Epithelial cell of prostate (primary cell): ENCODE results near the gene MICALL2.

Source experiments
- DNase-seq: peaks from one replicate; pipeline ENCODE4 v3.0.0-alpha.2; 2011; ENCODE audit warnings: low read depth, low spot score
- H3K27ac ChIP-seq: fragments of 450-650 bp; 2 replicates; pipeline ENCODE4 v1.5.1; 2017; ENCODE audit warnings: mild to moderate bottlenecking

The MICALL2 gene

DNA sequence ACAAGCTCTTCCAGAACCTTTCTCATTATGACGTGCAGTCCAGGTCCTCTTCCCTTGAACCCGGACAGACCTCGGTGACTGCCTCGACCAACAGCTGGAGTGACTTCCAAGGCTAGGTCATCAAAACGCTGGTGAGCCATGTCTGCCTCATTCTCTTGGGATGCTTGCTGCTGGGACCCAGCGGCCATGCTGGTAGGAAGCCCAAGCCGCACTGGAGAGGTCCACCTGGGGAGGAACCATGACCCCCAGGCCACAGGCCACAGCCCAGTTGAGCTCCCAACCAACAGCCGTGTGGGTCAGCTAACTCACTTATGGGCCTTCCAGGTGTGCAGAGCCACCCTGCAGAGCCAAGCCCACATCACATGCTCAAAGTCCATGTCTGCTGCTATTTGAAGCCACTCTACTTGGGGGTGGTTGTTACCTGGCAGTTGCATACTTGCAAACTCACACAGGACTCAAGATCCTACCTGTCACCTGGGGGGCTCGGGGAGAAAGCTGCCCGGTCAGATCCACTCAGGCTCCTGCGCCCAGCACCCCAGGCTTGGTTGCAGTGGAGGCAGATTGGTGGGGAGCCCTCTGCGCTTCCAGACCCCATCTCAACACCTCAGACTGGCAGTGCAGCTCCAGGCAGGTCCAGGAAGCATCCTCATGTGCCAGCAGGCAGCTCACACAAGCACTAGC is 57.0 kb downstream of the MICALL2 start:
- DNase-seq: no peak
- no peak overlapping the region for H3K27ac ChIP-seq

DNA sequence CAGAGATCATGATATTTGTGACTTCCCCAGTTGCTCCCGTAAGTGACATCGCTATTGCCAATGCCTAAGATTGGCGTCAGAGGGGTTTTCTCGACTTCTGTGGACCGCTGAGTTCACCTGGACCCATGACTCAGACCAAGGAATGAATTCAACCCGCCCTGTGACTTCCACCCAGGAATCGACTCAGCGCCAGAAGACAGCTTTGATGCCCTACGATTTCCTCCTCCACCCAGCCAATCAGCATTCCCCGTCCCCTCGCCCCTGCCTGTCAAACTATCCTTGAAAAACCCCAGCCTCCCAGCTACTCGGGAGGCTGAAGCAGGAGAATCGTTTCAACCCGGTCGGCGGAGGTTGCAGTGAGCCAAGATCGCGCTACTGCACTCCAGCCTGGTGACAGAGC is 58.3 kb downstream of the MICALL2 start:
- H3K27ac ChIP-seq: no peak overlapping the region
- DNase-seq: no peak

DNA sequence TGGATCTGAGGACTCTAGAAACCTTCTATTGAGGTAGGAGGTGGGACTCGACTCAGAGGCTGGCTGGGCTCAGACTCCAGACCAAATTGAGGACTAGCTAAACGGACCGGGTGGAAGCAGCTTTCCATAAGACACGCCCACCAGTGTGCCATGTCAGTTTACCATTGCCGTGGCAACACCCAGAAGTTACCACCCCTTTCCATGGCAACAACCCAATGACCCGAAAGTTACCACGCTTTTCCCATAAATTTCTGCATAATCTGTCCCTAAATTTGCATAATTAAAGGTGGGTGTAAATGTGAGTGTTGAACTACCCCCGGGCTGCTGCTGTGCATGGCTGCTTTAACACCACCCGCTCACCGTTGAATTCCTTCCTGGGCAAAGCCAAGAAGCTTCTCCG is 58.9 kb downstream of the MICALL2 start:
- no peak overlapping the region for H3K27ac ChIP-seq
- no peak for DNase-seq

DNA sequence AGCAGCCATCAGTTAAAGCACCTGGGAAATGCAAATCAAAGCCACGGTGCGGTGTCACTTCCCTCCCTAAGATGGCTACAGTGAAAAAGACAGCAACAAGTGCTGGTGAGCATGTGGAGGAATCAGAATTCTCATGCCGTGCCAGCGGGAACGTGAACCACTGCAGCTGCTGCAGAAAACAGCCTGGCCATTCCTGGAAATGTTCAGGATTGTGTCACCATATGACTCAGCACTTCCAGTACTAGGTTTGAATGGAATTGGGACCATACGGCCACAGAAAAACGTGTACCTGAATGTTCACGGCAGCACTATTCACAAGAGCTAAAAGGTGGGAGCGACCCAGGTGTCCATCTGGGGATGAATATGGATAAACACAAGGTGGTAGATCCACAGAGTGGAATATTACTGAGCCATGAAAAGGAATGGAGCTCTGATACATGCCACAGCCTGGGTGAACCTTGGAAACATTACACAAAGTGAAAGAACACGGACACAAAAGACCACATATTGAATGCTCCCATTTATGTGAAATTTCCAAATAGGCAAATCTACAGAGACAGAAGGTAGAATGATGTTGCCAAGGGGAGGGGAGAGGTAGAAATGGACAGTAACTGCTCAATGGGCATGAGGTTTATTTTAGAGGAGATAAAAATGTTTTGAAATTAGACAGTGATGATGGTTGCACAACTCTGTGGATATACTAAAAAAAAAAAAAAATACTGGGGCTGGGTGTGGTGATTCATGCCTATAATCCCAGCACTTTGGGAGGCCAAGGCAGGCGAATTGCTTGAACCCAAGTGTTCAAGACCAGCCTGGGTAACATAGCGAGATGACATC is 61.6 kb downstream of the MICALL2 start:
- no peak overlapping the region for H3K27ac ChIP-seq
- DNase-seq: no peak

DNA sequence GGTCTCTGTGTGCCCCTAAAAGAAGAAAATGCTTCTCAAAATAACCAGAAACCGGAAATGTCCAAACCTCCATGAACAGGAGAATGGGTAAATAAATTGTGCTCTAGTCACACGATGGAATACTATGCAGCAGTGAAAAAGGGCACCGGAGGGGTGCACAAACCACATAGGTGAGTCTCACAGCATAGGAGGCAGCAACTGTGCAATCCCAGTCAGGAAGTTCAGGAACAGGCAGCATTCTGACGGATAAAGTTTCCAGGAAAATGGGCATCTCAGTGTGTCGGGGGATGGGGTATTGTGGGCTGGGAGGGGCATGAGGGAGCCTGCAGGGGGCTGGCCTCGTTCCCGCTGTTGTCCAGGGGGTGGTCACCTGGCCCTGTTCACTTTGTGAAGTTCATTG is 63.1 kb downstream of the MICALL2 start:
- no peak overlapping the region for H3K27ac ChIP-seq
- no peak for DNase-seq

DNA sequence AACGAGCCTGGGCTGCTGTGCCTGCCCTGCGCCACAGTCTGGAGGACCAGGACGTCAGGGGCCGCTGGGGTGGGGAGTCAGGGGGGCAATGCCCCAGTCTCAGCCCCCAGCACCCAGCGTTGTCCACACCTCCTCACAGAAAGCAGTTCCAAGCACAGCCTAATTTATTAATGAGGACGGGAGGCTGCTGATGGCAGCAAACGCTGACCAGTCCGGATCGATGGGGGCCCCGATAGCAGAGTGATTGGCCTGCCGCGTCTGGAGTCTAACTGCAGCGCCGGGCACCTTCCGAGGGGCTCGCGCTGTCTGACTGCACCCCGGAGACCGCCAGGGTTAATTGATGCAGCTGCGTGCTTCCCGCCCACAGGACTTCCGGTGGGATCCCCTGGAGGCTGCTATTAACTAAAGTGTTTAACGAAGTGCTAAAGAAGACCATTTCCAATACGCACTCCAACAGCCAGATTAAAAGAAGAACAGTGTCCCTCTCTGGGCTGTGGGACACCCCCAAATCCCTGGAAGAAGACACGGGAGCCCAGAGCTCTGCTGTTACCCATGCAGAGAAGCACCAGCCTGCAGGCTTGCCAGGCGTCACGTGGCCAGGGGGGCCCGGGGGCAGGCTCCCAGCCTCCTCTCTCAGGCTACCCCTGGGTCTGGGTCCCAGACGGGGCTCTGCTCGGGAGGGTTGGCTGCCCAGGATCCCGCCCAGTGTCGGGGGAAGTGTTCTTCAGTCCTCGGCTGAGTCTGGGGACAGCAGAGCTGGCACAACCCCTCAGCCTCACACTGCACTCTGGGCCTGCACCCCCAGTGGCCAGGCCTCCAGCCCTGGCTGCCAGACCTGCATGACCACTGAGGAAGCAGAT is 63.8 kb downstream of the MICALL2 start:
- no peak for DNase-seq
- H3K27ac ChIP-seq: no peak overlapping the region

DNA sequence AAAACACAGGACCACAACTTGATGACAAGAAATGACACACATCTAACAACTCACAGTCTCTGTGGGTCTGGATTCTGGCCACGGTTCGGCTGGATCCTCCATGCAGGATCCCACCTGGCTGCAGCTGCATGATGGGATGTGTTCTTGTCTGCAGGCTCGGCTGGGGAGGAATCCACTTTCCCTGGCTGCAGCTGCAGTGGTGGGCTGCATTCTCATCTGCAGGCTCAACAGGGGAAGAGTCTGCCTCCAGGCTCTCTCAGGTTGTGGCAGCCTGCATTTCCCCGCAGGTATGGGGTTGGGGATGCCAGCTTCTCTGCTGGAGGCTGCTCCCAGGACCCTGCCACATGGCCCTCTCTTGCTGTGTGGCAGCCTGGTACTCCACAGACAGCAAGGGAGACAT is 64.9 kb downstream of the MICALL2 start:
- no peak for DNase-seq
- H3K27ac ChIP-seq: no peak overlapping the region

DNA sequence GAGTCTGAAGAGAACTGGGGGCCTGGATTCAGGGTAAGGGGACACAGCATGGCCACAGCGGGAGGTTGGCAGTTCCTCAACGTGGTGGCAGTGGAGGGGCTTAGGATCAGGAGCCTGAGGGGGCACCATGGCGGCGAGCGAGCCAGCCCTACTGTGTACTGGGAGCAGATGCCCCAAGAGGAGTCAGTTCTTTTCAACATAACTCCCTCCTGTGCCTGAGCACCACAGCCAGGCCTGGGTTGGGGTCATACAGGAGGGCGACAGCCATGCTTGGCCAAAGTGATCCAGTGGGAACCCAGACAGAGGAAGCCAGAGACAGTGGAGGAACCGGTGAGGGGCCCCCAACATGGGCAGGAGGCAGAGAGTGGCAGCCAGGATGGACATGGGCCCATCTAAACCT is 65.8 kb downstream of the MICALL2 start:
- DNase-seq: no peak
- H3K27ac ChIP-seq: no peak overlapping the region

DNA sequence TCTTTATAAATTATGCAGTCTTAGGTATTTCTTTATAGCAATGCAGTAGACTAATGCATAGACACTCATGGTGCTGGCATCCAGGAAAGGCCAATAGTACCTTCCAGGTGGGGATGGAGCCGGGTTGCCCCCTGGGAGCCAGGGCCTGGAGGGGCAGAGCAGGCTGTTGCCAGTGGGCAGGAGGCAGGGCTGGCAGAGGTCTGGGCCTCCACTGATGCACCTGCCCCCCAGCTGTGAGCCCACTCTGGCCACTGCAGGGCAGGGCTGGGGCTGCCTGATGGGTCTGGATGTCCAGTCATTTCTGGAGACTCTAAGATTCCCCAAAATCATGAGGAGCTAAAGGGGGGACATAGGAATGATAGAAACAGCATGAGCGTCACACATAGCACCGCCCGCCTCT is 66.7 kb downstream of the MICALL2 start:
- H3K27ac ChIP-seq: no peak overlapping the region
- DNase-seq: no peak

DNA sequence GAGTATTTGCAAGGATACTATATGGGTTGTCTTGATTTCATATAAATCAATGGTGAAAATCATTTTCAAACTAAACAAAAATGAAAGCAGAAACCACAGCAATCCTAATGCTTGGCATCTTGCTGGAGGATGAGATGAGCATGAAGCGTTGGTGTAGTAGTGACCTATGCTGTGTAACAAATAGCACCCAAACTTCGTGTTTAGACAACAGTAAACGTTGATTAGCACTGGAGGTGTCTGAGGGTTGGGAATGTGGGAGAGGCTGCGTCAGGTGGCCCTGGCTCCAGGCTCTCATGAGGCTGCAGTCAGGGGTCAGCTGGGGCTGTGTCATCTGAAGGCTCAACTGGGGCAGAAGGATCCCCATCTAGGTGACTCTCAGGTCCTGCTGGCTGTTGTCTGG is 67.8 kb downstream of the MICALL2 start:
- no peak for DNase-seq
- no peak overlapping the region for H3K27ac ChIP-seq

DNA sequence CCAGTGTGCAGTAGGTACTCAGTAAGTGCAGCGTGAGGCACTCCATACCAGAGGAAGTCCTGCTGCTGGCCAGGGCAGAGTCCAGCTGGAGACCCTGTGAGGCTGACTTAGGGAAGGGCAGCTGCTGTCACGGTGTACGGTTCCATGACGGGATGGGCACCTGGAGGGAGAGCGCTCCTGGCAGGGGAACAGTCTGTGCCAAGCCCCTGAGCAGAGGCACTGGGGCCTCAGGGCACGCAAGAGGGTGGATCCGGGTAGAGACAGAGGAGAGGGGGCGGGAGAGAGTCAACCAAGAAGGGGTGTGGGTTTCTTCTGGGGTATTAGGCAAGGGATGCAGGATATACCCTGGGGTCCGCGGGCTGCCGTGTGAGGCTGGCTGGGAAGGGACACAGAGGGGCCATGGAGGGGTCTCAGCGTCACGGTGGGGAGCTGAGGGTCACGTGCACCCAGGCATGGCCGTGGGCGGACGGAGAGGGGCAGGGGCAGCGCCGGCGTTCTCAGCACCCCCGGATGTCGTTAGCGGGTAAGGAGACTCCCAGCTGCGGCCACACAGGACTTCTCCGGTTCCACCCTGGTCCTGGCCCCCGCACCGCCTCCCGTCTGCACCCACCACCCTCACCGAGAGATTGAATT is 70.5 kb downstream of the MICALL2 start:
- no peak overlapping the region for H3K27ac ChIP-seq
- no peak for DNase-seq

DNA sequence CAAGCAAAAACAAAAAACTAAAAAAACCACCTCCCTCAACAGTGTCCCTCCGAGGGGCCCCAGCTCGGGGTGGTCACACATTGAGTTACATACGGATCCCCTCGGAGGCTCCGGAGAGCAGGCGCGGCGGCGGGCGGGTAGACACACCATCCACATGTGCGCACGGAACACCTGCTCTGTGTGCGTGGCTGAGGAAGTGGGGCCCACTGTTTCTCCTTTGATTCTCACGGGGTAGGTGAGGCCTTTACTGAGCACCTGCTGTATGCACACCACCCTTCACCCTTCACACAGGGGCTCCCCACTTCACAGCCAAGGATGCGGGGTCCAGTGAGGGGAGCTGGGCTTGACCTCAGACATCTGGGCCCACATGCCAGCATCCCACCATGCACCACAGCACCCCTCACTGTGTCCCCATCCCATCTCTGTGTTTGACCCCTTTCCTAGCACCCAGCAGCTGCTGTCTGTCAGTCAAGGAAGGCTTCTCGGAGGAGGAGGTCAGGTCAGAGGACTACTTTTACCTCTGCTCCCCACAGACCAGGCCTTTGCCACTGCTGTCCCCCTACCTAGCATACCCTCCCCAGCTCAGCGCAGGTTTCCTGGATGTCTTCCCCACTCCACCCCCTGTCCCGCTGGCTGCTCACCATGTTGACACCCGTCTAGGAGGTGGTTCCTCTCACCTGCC is 71.1 kb downstream of the MICALL2 start:
- no peak overlapping the region for H3K27ac ChIP-seq
- no peak for DNase-seq

DNA sequence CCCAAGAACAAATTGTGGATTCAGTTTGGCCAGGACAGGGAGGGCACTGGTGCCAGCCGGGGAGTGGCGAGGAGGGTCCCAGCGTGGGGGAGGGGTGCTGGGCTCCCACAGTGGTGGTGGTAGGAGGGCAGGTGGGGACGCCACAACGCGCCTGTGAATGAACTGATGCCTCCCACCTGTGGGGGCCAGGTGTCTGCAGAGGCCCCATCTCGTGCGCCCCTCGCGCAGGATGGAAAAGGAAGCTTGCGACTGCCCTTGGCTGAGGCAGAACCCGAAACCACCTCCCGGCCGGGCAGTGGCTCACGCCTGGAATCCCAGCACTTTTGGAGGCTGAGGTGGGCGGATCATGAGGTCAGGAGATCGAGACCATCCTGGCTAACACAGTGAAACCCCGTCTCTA is 72.0 kb downstream of the MICALL2 start:
- no peak for DNase-seq

DNA sequence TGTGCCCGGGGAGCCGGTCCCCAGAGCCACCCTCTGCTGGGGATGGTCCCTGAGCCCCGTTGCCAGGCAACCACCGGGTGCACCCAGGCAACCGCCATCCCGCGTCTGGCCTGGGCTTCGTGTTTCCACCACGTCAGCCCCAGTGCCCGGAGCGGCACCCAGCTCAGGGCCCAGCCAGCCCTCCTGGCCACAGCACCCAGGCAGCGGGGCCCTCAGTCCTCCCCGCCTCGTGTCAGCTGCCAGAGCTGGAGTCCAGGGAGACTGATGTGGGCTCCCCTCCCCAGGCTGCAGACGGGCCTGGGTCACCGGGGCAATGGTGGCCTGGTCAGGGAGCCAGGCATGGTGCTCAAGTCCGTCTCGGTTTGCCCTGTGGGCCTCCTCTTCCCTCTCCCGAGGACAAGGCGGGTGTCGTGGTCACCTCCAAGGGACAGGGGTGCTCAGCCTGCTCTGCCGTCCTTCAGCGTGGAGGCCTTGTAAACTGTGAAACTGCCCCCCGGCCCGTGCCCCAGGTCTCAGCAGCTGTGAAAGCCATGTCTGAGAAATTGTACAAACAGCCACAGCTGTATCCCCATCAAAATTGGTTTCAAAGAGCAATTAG is 72.5 kb downstream of the MICALL2 start:
- H3K27ac ChIP-seq: no peak overlapping the region
- no peak for DNase-seq

More for the DNA sequence above, 72.0 kb downstream of the MICALL2 start:
- H3K27ac ChIP-seq: no peak overlapping the region

DNA sequence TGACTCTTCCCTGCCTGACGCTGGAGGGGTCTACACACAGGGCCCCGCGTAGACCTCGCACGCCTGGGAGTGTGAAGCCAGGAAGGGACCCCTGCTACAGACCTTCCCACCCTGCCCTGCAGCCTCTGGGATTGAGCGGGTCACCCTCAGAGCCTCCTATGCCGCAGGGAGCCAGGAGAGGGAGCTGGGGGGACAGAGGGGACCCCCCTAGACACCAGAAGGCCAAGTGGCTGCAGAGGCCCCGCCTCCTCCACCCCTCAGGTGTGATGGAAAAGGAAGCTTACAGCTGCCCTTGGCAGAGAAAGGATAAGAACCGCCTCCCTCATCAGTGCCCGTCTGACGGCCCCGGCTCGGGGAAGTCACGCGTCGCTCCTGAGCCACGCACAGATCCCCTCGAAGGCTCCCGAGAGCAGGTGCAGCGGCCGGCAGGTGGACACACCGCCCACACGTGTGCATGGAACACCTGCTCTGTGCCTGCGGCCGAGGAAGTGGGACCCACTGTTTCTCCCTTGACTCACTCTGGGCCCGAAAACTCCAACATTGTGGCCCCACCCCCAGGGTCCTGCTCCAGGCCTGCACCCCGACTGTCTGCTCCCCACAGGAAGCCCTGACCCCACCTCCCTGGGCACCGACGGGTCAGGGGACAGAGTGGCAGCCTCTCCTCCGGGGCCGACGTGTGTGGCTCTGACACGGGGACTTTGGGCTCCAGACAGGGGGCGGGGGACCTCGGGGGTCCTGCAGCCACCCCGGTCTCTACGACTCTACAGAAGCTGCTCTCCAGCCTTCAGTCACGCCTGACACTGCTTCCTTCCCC is 73.3 kb downstream of the MICALL2 start:
- no peak for DNase-seq

DNA sequence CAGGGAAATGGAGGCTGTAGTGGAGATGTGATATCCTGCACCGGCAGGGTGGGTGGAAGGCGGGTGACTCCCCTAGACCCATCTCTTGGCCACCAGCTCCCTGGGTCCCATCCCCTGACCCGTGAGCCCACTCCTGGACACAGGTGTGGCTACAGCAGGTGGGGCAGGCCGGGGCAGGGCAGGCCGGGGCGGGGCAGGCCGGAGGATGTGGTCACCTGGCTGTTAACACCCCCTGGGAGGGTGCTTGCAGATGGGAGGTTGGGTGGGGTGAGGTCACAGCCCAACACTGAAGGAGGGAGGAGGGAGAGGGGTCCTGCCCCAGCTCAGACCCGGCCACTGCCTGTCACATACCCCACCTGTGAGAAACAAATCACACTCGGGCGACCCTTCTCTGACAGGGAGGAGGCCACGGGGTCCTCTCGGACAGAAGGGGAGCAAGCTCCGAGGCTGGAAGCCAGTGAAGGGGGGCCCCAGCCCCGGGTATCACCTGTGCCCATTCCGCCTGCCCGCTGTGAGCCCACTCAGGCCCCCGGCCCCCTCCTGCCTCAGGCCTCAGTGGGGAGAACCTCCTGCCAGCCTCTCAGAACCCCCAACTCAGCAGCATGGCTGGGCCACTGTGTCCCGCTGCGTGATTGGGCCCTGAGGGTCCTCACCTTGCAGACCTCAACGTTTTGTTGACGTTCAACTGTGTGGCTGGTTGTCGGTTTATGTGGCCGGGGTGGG is 74.0 kb downstream of the MICALL2 start:
- no peak overlapping the region for H3K27ac ChIP-seq
- no peak for DNase-seq

More for the DNA sequence above, 73.3 kb downstream of the MICALL2 start:
- no peak overlapping the region for H3K27ac ChIP-seq
